ENCODE data around the gene DLGAP1. TPM values are rescaled to one million over a fixed set of nuclear protein-coding genes. Genes with fewer than 3 reads are reported as not detected.
A peak's percentile ranks its signal among the peaks of the same experiment; 100 is the strongest.

The DLGAP1 gene
- total RNA-seq, 1 experiment from 2014 or later, result 2.8 TPM

DNA sequence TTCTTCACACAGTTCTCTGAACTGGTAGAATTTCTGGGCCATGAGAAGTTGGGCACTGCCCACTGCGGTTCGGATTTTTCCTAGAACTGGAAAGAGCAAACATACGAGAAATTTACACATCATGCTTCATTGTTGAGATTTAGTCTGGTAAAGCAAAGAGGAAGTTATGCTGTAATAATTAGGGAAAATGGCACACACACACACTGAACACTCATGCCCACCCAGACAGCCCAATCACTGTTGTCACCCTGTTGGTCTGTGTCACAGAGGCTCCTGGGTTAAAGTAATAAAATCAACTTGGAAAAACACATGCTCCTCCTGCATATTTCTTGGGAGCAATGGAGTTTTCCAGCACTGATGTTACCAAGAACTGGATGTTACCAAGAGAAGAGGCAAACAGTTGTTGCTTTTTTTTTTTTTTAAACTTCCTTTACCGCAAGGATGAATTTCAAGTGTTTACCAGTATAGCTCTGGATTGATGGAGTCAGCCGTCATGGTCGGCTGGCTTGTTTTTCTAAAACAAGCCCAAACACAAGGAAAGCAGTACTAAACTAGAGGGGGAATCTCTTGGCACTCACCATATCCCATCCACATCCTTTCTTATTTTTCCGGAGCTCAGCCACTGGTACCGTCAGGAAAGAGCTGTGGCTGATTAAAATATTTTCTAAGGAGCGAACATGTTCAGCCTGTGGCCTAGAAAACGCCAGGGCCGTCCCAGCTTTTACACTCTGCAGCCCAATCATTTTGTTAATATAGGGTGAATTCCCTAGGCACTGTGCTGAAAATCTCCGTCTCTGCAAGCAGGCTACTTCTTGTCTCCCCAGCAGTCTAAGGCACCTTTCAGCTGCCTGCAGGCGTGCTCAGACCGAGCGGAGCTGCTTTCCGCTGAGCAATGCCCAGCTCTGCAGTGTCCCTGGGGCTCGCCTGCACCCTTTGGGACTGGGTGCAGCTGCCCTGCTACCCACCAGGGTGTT is 946.2 kb downstream of the DLGAP1 start:
- Histone ChIP-seq H3K36me3 (no peaks in the 10 kb centered on the region), H3K27me3 (no peaks in the 10 kb centered on the region), H3K4me3 (peak overlapping the region; percentile 56), H3K27ac (peak overlapping the region; percentile 88), H3K9me3 (replicated peaks) (no peaks in the 10 kb centered on the region), H3K4me1 (peaks cover 9% of the 10 kb centered on the region)
- peak; percentile 57 to 69 for DNase-seq

DNA sequence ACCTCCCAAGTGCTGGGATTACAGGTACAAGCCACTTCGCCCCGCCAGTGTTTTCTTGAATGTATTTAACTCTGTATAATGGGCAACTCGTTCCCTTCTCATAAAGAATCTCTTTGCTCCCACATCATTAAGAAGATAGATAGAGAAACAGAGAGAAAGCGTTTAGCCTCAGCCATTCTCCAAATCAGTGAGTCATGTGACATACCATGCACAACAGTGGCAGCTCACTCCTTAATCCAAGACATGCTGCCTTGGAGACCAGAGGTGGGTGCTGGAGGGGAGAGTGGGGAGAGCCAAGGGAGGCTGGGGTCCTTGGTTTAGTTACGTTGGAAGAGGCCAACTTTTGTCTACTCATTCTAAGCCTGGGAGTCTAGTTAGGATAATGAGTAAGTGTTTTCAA is 950.5 kb downstream of the DLGAP1 start:
- DNase-seq, result no peak
- Histone ChIP-seq H3K4me1 (no peaks in the 10 kb centered on the region), H3K9me3 (replicated peaks) (no peaks in the 10 kb centered on the region), H3K4me3 (no peak overlapping the region), H3K36me3 (no peaks in the 10 kb centered on the region), H3K27me3 (no peaks in the 10 kb centered on the region), H3K27ac (no peak overlapping the region)

DNA sequence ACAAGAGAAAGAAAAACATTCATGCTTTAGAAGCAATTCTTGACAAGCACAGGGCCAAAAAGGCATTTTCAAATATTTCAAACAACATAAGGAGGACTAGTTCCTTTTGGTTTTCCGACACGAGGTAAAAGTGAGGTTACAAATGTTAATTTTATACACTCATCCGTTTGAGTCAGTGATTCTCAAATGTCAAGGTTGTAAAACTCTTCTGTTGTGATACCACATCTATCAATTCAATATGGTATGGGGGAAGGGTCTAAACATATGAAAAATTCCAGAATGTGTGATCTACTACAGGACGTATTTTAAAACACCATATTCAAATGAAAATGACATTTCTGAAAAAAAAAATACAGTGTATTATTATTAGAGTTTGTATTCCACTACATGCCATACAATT is 952.5 kb downstream of the DLGAP1 start:
- Histone ChIP-seq H3K27me3 (no peaks in the 10 kb centered on the region), H3K4me3 (no peak overlapping the region), H3K9me3 (replicated peaks) (no peaks in the 10 kb centered on the region), H3K4me1 (no peaks in the 10 kb centered on the region), H3K36me3 (no peaks in the 10 kb centered on the region), H3K27ac (no peak overlapping the region)
- no peak for DNase-seq

DNA sequence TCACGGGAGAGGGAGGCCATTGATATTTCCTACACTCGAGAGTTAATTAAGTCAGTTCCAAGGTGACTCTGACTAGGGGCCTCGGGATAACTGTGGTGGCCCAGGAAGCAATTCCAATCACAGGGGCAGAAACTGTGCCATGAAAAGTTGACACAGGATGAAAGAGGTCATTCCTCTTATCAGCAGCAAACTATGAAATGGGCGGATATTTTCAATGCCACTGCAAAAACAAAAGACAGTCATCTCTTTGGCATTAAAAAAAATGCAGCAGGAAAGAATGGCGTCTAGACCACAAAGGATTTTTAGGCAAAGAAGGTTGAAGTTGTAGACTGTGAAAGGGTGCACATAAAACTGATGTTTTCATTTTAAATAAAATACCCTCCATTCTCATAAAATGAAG is 955.1 kb downstream of the DLGAP1 start:
- no peaks in the 10 kb centered on the region for H3K9me3 ChIP-seq (replicated peaks)
- no peaks in the 10 kb centered on the region for H3K27me3 ChIP-seq
- no peak overlapping the region for H3K27ac ChIP-seq
- no peak for DNase-seq
- no peaks in the 10 kb centered on the region for H3K36me3 ChIP-seq
- no peaks in the 10 kb centered on the region for H3K4me1 ChIP-seq
- H3K4me3 ChIP-seq, result peak overlapping the region; percentile 50

DNA sequence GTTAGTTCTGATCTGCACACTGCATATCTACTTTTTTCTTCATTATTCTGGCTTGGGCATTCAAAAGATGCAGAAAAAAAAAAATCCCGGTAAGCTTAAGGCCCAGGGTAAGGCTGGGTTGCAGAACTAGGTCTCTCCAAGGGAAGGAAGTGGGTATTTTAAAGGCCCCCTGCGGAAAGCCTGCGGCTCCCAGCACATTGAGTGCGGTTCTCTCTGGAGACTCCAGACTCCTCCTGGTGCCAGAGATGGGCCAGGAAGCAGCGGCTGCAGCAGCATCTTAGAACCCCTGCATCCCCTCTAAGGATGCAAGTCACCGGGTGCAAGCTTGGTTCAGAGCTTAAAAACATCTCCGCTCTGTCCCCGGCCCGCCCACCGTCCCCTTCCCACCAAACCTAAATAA is 955.6 kb downstream of the DLGAP1 start:
- no peaks in the 10 kb centered on the region for H3K27me3 ChIP-seq
- no peak overlapping the region for H3K27ac ChIP-seq
- H3K4me3 ChIP-seq, result peak overlapping the region; percentile 50
- no peaks in the 10 kb centered on the region for H3K9me3 ChIP-seq (replicated peaks)
- no peaks in the 10 kb centered on the region for H3K4me1 ChIP-seq
- H3K36me3 ChIP-seq, result no peaks in the 10 kb centered on the region
- no peak for DNase-seq

DNA sequence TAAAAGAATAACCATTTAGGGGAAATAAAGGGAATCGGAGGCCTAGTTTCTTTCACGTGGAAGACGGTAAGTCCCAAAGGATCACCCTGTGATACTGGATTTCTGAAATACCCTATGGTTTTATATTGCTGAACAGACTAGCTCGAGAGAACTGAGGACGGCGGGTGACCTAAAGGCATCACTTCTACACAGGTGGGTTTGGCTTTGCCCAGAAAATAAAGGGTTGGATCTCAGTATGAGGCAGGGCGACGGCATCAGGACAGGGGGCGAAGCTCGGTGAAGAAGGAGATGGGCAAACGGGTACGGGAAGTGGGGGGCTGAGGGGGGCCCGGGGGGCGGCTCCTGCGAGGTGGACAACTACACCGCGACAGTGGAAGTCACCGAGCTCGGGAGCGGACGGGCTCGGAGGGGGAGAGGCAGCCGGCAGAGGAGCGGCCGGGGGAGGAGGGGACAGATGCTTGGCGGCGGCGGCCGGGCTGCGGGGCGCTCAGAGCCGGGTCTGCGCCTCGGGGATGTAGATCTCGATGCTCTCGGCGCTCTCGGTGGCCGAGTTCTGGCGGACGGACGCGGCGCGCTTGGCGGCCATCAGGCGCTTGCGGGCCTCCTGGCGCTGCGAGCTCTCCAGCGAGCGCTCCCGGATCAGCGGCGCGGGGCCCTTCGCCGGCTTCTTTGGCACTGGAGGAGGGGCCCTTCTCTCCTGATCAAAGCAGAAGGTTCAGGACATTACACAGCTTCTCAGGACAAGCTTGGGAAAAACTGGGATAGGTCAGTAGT is 956.2 kb downstream of the DLGAP1 start:
- no peaks in the 10 kb centered on the region for H3K4me1 ChIP-seq
- DNase-seq, result peak; percentile 20 to 35

DNA sequence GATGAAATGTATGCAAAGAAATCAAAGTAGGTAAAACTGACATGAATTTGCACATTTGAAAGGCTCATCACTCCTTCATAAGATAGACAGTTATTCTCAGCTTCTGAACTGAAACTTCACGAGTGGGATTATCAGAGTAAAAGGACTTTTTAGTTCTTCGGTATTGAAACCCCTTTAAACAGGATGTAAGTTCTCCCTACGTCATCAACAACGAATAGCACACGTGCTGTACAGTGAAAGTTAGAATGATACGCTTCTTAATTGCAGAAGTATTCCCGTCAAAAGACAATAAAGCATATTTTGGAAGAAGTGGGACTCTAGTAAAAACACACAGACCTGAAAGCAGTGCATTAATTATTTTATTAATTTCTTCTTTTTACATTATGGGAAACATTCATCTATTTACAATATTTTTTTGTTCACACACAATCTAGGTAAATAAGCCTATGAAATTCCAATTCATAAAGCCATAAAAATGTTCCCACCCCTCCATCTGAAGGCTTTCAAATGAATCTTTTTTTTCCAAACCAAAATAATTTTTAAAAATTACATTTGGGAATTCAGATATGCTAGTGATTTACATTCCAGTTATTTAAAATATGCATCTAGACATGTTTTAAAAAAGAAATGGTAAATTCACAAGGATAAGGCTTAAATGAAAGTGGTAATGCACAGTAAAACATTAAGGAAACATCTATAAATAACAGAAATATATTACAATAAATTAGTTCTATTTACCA is 959.2 kb downstream of the DLGAP1 start:
- Histone ChIP-seq H3K9me3 (replicated peaks) (no peaks in the 10 kb centered on the region), H3K4me1 (no peaks in the 10 kb centered on the region), H3K27ac (no peak overlapping the region), H3K4me3 (no peak overlapping the region), H3K36me3 (no peaks in the 10 kb centered on the region), H3K27me3 (no peaks in the 10 kb centered on the region)
- no peak for DNase-seq

More for the DNA sequence above, 956.2 kb downstream of the DLGAP1 start:
- H3K4me3 ChIP-seq, result peak overlapping the region; percentile 50
- H3K27ac ChIP-seq, result no peak overlapping the region
- no peaks in the 10 kb centered on the region for H3K36me3 ChIP-seq
- H3K27me3 ChIP-seq, result no peaks in the 10 kb centered on the region
- H3K9me3 ChIP-seq (replicated peaks), result no peaks in the 10 kb centered on the region

DNA sequence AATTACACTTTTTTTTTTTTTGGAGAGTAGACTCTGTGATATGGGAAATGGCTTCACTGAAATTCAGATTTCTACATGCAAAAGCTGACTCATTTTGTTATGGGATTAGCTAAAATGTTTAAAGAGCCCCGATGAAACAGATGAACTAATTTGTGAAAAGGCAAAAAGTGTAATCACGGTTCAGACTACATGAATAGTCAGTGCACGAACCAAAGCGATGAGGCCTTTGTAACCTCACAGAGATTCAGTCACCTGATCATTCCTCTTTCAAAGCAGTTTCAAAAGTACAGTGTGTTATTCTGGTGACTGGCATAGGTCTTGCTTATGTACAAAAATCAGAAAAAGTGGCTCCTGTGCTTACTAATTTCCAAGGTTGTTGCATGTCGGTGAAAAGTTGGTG is 960.5 kb downstream of the DLGAP1 start:
- Histone ChIP-seq H3K27ac (no peak overlapping the region), H3K27me3 (no peaks in the 10 kb centered on the region), H3K4me1 (no peaks in the 10 kb centered on the region), H3K9me3 (replicated peaks) (no peaks in the 10 kb centered on the region), H3K4me3 (no peak overlapping the region), H3K36me3 (no peaks in the 10 kb centered on the region)
- DNase-seq, result no peak

DNA sequence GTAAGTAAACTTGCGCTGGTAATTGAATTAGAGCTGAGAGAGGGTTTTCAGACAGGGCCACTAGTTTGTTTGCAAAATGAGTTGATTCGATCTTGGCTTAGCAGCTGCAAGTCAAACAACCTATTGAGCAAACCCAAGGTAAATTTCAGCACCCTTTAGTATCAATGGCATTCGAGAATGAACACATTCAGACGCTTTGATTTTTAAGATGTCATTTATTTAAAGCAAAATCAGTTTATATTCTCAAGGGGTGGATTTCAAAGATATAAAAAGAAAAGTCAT is 960.9 kb downstream of the DLGAP1 start:
- Histone ChIP-seq H3K36me3 (no peaks in the 10 kb centered on the region), H3K4me1 (no peaks in the 10 kb centered on the region), H3K27ac (no peak overlapping the region)

DNA sequence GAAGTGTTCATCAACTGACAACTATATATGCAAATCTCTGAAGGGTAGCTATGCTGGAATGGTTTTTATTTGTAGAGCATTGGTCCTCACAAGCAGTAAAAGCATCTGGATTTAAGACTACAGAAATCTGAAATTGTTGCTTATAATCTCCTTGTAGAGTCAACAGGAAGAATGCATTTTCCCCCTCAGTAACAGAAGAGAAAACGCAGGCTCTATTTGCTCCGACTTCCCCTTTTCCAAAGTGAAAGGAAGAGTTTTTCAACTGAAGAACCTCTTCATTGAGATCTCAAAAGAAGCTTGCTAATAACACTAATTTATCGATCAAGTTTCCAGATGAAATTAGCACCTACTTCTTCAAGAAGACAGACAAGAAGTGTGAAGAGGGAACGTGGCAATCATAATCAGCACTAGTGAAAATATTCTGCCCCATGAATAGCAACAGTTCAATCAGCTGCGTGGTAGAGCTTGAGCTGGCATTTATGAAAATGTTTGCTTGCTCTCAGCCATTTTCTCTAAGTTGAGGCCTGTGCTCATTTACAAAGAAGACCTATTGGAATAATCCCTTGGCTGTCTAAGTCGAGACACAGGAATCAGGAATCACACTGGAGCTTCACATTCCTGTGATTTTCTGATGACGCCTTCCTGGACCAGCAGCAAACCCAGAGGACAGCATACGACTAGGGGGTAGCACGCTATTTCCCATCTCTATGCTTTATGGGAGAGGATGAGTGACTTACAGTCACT is 961.4 kb downstream of the DLGAP1 start:
- H3K4me1 ChIP-seq, result no peaks in the 10 kb centered on the region
- H3K36me3 ChIP-seq, result no peaks in the 10 kb centered on the region
- no peak overlapping the region for H3K27ac ChIP-seq
- no peaks in the 10 kb centered on the region for H3K9me3 ChIP-seq (replicated peaks)
- no peaks in the 10 kb centered on the region for H3K27me3 ChIP-seq
- no peak for DNase-seq
- H3K4me3 ChIP-seq, result no peak overlapping the region

More for the DNA sequence above, 960.9 kb downstream of the DLGAP1 start:
- Histone ChIP-seq H3K9me3 (replicated peaks) (no peaks in the 10 kb centered on the region), H3K4me3 (no peak overlapping the region), H3K27me3 (no peaks in the 10 kb centered on the region)
- no peak for DNase-seq

DNA sequence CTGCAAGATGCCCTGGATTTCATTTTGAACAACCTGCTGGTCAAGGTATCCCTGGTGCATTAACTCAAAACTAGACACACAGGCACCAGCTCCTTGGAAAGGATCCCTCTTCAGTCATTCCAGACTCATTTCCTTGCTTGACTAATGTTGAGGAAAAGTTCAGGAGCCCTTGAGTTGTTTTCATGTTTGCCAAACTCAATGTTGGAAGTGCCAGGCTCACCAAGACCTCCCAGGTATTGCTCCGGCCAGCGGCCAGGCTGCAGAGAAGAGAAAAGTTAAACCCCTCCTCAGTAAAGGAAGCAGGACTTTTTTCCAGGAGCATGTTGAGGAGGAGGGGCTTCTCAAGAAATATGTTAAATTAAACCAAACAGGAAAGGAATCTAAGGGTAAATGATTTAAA is 962.4 kb downstream of the DLGAP1 start:
- Histone ChIP-seq H3K36me3 (no peaks in the 10 kb centered on the region), H3K9me3 (replicated peaks) (no peaks in the 10 kb centered on the region), H3K4me3 (no peak overlapping the region), H3K27me3 (no peaks in the 10 kb centered on the region), H3K27ac (no peak overlapping the region), H3K4me1 (no peaks in the 10 kb centered on the region)
- no peak for DNase-seq

DNA sequence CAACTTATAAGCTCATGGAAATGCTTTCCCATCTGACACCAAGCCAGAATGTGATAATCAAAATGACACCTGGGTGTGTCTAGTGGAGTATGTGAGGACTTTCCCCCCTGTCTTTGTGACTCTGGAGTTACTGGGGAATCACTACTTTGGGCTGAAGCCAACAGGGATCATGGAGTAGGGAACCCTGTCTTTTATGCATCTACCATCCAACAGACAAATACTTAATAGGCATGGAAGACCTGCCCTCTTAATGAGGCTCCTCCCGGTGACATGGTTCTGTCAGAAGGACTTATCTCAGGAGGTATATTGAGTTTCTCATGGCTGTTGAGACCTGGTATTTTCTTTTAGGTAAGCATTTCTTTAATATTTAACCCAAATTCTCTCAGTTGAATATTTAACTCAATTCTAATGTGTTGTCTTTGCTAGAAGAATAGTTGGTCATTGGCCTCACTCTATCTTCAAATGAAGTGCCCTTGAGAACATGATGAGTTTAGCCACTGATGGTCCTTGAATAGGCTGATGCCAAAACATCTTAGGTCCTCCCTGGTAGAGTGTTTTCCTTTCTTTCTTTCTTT is 963.0 kb downstream of the DLGAP1 start:
- no peak for DNase-seq
- H3K9me3 ChIP-seq (replicated peaks), result no peaks in the 10 kb centered on the region
- H3K4me1 ChIP-seq, result no peaks in the 10 kb centered on the region
- no peaks in the 10 kb centered on the region for H3K27me3 ChIP-seq
- no peaks in the 10 kb centered on the region for H3K36me3 ChIP-seq
- H3K4me3 ChIP-seq, result no peak overlapping the region
- no peak overlapping the region for H3K27ac ChIP-seq

DNA sequence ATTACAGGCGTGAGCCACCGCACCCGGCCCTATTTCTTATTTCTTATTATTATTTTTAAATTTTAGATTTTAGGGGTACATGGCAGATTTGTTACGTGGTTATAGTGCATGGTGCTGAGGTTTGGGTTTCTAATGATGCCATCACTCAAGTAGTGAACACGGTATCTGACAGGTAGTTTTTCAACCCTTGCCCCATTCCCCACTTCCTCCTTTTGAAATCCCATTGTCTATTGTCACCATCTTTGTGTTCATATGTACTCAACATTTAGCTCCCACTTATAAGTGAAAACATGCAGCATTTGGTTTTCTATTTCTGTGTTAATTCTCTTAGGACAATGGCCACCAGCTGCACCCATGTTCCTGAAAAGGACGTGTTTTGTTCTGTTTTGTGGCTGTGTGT is 965.6 kb downstream of the DLGAP1 start:
- DNase-seq, result no peak
- Histone ChIP-seq H3K36me3 (no peaks in the 10 kb centered on the region), H3K4me3 (no peak overlapping the region), H3K9me3 (replicated peaks) (no peaks in the 10 kb centered on the region), H3K4me1 (no peaks in the 10 kb centered on the region), H3K27me3 (no peaks in the 10 kb centered on the region), H3K27ac (no peak overlapping the region)

DNA sequence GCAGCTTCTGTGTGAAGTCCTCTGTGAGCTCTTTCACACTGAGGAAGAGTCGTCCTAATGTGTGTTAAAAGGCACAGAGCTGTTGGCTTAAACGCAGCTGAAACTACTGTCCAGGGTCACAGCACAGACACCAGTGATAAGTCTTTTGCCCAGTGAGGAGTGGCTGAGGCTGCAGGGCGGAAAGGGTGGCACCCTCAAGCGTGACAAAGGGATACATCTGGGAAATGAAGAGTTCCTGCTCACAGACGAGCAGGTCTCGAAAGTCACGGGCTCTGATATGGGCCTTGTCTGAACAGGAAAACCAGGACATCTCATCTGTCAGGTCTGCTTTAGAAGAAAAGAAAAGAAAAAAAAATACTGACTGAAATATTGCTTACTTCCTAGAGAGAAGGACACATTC is 968.6 kb downstream of the DLGAP1 start:
- H3K27ac ChIP-seq, result no peak overlapping the region
- H3K4me3 ChIP-seq, result no peak overlapping the region
- no peak for DNase-seq
- H3K9me3 ChIP-seq (replicated peaks), result no peaks in the 10 kb centered on the region
- H3K36me3 ChIP-seq, result no peaks in the 10 kb centered on the region
- peaks cover 9% of the 10 kb centered on the region for H3K4me1 ChIP-seq
- H3K27me3 ChIP-seq, result no peaks in the 10 kb centered on the region
